ENCODE data around the gene SLC38A3. TPM values are rescaled to one million over a fixed set of nuclear protein-coding genes. Genes with fewer than 3 reads are reported as not detected.

The SLC38A3 gene
- polyA plus RNA-seq, 1 experiment = 0.22 TPM

DNA sequence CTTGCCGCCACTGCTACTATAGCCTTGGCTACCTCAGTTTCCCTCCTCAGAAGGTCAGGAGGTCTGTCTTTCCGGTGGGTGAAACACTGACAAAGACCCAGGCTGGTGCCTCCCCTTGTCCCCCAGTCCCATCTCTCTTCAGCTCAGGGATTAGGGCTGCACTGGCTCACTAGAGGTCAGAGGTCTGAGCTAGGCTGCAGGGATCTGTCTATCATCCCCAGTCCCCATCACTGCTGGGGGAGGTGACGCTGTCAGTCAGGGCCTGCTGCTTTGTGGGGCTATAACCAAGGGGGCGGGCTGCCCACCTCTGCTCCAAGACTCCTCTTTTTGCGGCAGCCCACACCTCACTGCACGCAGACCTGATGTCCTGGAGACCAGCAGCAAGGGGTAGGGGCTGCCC lies 36.3 kb upstream of the SLC38A3 start:
- ChIA-PET CTCF (interaction anchor here (1.2 to 1.7 kb wide), 2 partner anchors 23 to 58 kb away, joined by 3 to 4 read pairs; no protein-coding TSS in a partner anchor), POLR2A (no interaction called here)
- Histone ChIP-seq H3K27me3 (ENCODE audit: control insufficient read depth, insufficient read depth, low read length) (no peaks in the 10 kb centered on the region), H3K36me3 (ENCODE audit: control insufficient read depth, insufficient read depth, low read length) (no peaks in the 10 kb centered on the region; the same call in 1 of the 2 replicates), H3K4me3 (ENCODE audit: low read depth, low read length) (no peak overlapping the region)
- no peak for DNase-seq (ENCODE audit: low read depth)
- TF ChIP-seq, protein P1, sequence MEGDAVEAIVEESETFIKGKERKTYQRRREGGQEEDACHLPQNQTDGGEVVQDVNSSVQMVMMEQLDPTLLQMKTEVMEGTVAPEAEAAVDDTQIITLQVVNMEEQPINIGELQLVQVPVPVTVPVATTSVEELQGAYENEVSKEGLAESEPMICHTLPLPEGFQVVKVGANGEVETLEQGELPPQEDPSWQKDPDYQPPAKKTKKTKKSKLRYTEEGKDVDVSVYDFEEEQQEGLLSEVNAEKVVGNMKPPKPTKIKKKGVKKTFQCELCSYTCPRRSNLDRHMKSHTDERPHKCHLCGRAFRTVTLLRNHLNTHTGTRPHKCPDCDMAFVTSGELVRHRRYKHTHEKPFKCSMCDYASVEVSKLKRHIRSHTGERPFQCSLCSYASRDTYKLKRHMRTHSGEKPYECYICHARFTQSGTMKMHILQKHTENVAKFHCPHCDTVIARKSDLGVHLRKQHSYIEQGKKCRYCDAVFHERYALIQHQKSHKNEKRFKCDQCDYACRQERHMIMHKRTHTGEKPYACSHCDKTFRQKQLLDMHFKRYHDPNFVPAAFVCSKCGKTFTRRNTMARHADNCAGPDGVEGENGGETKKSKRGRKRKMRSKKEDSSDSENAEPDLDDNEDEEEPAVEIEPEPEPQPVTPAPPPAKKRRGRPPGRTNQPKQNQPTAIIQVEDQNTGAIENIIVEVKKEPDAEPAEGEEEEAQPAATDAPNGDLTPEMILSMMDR (IDR thresholded peaks at IDR 0.05; ENCODE audit: insufficient read depth, low read depth, low read length) = no peak

DNA sequence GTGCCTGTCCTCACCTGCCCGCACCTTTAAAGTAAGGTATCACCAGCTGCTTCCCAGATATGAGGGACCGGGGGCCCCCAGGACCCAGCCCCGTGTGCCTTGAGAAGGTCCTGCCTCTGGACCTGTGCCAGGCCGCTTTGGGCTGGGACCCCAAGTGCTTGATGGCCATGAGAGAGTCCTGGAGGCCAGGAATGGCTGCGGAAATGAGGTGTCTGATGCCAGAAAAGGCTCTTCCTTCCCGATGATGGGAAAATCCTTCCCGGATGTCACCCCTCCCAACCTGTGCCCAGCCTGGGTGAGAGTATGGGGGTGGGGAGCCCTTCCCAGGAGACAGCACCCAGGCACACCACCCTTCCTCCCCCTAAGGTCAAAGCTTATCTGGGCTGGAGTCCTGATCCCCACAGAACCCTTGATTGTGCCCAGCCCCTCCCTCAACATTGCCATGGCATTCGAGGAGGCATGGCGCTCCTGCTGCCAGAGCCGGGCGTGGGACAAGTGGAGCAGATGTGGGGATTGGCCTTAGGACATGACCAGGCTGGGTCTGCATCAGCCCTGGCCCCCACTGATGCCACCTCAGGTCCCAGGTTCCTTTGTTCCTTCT lies 35.7 kb upstream of the SLC38A3 start:
- Histone ChIP-seq H3K36me3 (ENCODE audit: control insufficient read depth, insufficient read depth, low read length) (no peaks in the 10 kb centered on the region; the same call in 1 of the 2 replicates), H3K27me3 (ENCODE audit: control insufficient read depth, insufficient read depth, low read length) (no peaks in the 10 kb centered on the region), H3K4me3 (ENCODE audit: low read depth, low read length) (no peak overlapping the region)
- POLR2A ChIA-PET = no interaction called here
- TF ChIP-seq, protein P1 (IDR thresholded peaks at IDR 0.05; ENCODE audit: insufficient read depth, low read depth, low read length) = no peak
- no peak for DNase-seq (ENCODE audit: low read depth)
- CTCF ChIA-PET = interaction anchor here (0.6 to 1.7 kb wide), 5 partner anchors 8 to 77 kb away, joined by 3 to 4 read pairs (median 3); no protein-coding TSS in a partner anchor

DNA sequence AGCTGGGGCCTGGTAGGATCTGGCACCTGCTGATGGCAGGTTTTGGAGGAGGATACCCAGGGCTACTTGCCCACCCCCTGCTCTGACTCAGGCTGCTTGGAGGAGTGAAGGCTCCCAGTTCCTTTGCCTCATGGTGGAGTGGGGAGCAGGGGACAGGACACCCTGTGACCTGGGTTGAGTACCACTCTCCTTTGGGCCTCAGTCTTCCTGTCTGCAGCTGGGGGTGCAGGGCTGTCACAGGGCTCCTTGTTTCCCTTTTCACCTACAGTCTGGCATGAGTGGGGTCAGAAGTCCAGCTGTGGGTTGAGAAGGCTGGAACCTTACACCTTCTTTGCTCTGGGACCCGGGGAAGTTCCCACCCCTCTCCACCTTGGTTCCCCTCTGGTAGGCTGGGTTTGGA lies 35.2 kb upstream of the SLC38A3 start:
- Histone ChIP-seq H3K27me3 (ENCODE audit: control insufficient read depth, insufficient read depth, low read length) (no peaks in the 10 kb centered on the region), H3K36me3 (ENCODE audit: control insufficient read depth, insufficient read depth, low read length) (no peaks in the 10 kb centered on the region; the same call in 1 of the 2 replicates), H3K4me3 (ENCODE audit: low read depth, low read length) (no peak overlapping the region)
- TF ChIP-seq, protein P1 (IDR thresholded peaks at IDR 0.05; ENCODE audit: insufficient read depth, low read depth, low read length) = no peak
- no peak for DNase-seq (ENCODE audit: low read depth)
- CTCF ChIA-PET = interaction anchor here (0.6 to 1.7 kb wide), 6 partner anchors 8 to 77 kb away, joined by 3 to 5 read pairs (median 4); no protein-coding TSS in a partner anchor
- POLR2A ChIA-PET = no interaction called here

DNA sequence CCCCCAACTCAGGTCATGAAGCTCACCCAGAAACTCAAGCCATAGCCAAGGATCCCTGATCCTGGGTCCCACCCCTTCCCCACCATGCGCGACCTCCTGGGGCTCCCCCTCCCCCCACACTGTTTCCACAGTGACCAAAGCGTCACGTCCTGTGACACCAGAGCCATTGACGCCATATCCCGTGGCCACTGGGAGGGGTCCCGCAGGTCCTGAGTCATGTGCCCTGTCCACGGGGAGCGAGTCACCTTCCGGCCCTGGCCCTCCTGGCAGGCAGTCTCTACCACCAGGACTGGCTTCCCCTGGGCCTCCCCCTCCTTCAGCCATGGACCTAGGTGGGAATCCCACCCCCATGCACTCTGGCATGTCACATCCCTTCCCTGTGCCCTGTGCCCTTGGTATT lies 34.4 kb upstream of the SLC38A3 start:
- CTCF ChIA-PET = interaction anchor here (1.1 to 3.4 kb wide), 4 partner anchors 13 to 48 kb away, joined by 3 to 21 read pairs (median 4); no protein-coding TSS in a partner anchor

More for the DNA sequence above, 34.4 kb upstream of the SLC38A3 start:
- TF ChIP-seq, protein P1 (IDR thresholded peaks at IDR 0.05; ENCODE audit: insufficient read depth, low read depth, low read length) = no peak
- Histone ChIP-seq H3K27me3 (ENCODE audit: control insufficient read depth, insufficient read depth, low read length) (no peaks in the 10 kb centered on the region), H3K36me3 (ENCODE audit: control insufficient read depth, insufficient read depth, low read length) (no peaks in the 10 kb centered on the region; the same call in 1 of the 2 replicates), H3K4me3 (ENCODE audit: low read depth, low read length) (no peak overlapping the region)
- no peak for DNase-seq (ENCODE audit: low read depth)
- POLR2A ChIA-PET = no interaction called here

Measured in BJ (cell line).